SK-N-MC (cell line): Measurements from ENCODE around the gene SNRPA.

Source experiments
- EZH2 ChIP-seq: fragments of 200-600 bp; sonication (generic); IDR thresholded peaks from one replicate; pipeline ENCODE4 v1.6.1; 2017; ENCODE audit warnings: antibody characterized with exemption
- POLR2AphosphoS5 ChIP-seq: IDR thresholded peaks from 2 replicates; pipeline ENCODE4 v1.6.1; 2012; ENCODE audit warnings: mild to moderate bottlenecking, low read depth, low read length, borderline replicate concordance

DNA sequence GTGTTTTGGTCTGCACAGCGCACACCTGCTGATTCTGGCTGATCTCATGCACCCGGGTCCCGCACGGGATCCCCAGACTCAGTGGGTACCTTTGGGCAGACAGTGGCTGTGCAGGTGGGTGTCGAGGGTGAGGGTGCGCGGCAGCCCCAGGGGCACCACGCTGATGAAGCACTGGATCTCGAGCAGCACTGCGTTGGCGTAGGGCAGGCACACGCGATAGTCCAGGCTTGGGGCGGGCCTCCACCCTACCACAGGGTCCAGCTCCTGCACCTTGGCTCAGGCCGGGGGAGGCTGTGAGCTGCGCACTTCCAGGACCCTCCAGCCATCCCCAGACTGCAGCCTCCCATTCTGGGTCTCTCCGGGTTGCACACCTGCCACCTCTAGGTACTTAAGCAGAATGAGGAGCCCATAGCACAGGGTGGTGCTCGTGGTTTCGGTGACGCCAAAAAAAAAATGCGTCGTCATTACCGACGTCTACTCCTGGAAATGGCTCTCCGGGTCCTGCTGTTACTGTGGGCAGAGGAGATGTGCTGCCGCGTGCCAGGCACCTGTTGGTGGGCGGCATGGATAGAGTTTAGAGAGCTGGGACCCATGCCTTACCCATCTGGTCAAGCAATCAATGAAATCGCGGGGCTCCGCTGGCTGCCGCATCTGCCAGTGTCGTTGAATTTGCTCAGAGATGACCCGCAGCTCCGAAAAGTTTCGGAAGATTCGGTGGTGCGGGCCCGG is 58.5 kb downstream of the SNRPA start:
- TF ChIP-seq POLR2AphosphoS5 (no peak), EZH2 (no peak)
